HG03196 (cell line): ENCODE data around the gene KCNJ10.
A peak's percentile ranks its signal among the peaks of the same experiment; 100 is the strongest.

Experiments
- ATAC-seq: cut with Tn5 transposase; IDR thresholded peaks from one replicate; pipeline ENCODE4 v1.9.1; 2021; ENCODE audit not compliant: unreplicated experiment

KCNJ10 gene

GRCh38 chr1:160099716-160100375 lies 29.9 kb upstream of the KCNJ10 start:
- ATAC-seq: no peak

GRCh38 chr1:160098852-160099561 lies 29.0 kb upstream of the KCNJ10 start:
- peak; percentile 85 for ATAC-seq

GRCh38 chr1:160097911-160098851 lies 28.2 kb upstream of the KCNJ10 start, which contains the start of gene IGSF8:
Gene IGSF8 (minus strand): TSS chr1:160098619. CDS start chr1:160098472, 147 bp downstream.
- ATAC-seq: peak; percentile 48

- no peak for ATAC-seq
Measured at GRCh38 chr1:160097151-160097910, 27.4 kb upstream of the KCNJ10 start.

GRCh38 chr1:160096274-160097116 lies 26.5 kb upstream of the KCNJ10 start:
- no peak for ATAC-seq

- no peak for ATAC-seq
Measured at GRCh38 chr1:160095382-160096105, 25.6 kb upstream of the KCNJ10 start.

GRCh38 chr1:160094806-160095205 lies 24.8 kb upstream of the KCNJ10 start:
- ATAC-seq: no peak

- no peak for ATAC-seq
Measured at GRCh38 chr1:160094291-160094625, 24.3 kb upstream of the KCNJ10 start.

GRCh38 chr1:160093624-160094290 lies 23.8 kb upstream of the KCNJ10 start:
- no peak for ATAC-seq

- no peak for ATAC-seq
Measured at GRCh38 chr1:160093069-160093395, 23.1 kb upstream of the KCNJ10 start.

GRCh38 chr1:160092366-160093068 lies 22.6 kb upstream of the KCNJ10 start:
- ATAC-seq: no peak

- no peak for ATAC-seq
Measured at GRCh38 chr1:160091666-160092223, 21.8 kb upstream of the KCNJ10 start.

GRCh38 chr1:160090760-160091159 lies 20.8 kb upstream of the KCNJ10 start:
- ATAC-seq: no peak

- ATAC-seq: no peak
Measured at GRCh38 chr1:160089883-160090282, 19.9 kb upstream of the KCNJ10 start.

- ATAC-seq: no peak
Measured at GRCh38 chr1:160087118-160087662, 17.2 kb upstream of the KCNJ10 start.

GRCh38 chr1:160086456-160086892 lies 16.5 kb upstream of the KCNJ10 start:
- ATAC-seq: no peak

GRCh38 chr1:160085686-160086455 lies 15.9 kb upstream of the KCNJ10 start:
- no peak for ATAC-seq
